Activated CD4-positive, alpha-beta T cell treated with anti-CD3 and anti-CD28 coated beads, Interleukin-2, amount 50 U/mL, for 4 hours (primary cell): ENCODE results near the gene MFSD6L.
"Not testable (repeated sequence)": the region's sequence is repeated elsewhere in the genome, so short reads cannot be mapped to it uniquely, and the experiment has no call there.

Source experiments
- DNase-seq, 2 experiments: peaks; one replicate each; pipeline ENCODE4 v3.0.0-alpha.2; 2020

Gene MFSD6L

DNA sequence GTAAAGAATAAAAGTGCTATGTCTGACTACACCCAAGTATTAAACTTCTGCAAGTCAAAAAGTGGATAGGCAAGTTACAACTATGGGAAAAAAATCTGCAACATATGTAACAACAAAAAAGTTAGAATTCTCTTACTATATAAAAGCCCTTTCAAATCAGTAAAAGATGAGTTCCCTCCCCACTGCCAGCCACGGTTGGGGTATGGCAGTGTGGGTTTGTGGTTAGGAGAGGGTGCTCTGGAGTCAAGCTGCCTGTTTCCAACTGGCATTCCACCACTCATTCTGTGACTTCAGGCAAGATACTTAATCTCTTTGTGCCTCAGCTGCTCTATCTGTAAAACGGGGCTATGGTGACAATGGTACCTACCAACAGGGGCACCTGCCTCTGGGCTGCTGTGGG lies 26.6 kb upstream of the MFSD6L start:
- no peak for DNase-seq

- no peak for DNase-seq
Observed at GRCh38 chr17:8823279-8823678, 24.1 kb upstream of the MFSD6L start.

DNA sequence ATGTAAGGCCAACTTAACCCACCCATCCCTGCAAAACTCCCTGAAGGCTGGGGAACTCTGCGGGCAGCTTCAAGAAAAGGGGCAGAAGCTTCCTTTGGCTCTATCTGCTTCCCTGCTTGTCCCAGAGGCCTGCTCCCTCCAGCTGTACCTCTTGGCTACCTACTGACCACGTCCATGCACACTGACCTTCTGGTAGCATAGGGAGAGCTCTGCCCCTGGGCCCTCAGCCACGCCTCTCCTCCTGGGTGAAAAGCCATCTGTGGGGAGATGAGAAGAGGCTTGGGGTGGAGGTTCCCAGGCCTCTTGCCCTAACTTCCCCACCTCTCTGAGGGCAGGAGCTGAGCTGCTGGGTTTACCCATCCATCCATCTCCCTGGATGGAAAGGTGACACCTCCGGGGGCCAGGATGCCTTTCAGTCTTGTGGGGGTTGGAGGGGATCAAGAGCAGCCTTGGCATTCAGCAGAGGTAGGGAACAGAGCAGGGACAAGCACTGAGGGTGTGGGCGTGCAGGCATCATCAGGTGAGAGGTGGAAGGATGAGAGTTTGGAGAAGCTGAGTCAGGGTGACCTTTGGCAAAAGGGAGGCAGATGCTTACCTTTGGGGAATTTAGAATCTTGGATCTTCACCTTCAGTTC lies 23.4 kb upstream of the MFSD6L start:
- no peak for DNase-seq

GRCh38 chr17:8821446-8822105 lies 22.4 kb upstream of the MFSD6L start:
- no peak for DNase-seq

- no peak for DNase-seq
Observed at GRCh38 chr17:8820311-8821010, 21.3 kb upstream of the MFSD6L start.

DNA sequence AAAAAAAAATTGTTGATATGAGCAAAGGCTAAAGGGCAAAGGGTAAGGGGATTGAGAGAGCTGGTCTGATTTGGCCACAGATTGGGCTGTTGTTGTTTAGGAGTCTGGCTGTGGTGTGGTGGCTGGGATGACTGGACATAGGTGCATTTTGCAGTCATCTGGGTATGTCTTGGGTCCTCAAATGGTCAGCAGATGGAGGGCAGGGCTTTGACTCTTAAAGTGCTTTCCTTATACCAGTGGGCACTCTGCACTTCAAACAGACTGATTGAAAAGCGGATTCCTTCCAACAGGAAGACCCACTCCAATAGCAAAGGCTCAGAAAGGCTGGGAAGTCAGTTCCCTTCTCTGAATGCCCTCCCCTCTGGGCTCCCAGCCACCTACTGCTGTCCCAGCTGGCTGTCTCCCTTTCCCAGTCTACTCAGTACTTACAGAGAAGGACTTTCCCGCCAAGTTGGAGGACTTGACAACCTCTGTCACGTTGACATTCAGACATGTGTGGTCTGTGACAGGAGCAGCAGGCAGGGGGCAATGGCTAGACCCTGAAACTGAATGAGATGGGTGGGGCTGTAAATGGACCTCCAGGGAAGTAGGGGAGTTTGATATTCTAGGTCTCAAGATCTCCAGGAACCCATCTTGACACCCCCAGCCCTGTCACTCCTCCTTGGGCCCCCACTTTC lies 19.6 kb upstream of the MFSD6L start:
- DNase-seq = no peak

- DNase-seq = no peak
Observed at GRCh38 chr17:8818047-8818446, 18.9 kb upstream of the MFSD6L start.

DNA sequence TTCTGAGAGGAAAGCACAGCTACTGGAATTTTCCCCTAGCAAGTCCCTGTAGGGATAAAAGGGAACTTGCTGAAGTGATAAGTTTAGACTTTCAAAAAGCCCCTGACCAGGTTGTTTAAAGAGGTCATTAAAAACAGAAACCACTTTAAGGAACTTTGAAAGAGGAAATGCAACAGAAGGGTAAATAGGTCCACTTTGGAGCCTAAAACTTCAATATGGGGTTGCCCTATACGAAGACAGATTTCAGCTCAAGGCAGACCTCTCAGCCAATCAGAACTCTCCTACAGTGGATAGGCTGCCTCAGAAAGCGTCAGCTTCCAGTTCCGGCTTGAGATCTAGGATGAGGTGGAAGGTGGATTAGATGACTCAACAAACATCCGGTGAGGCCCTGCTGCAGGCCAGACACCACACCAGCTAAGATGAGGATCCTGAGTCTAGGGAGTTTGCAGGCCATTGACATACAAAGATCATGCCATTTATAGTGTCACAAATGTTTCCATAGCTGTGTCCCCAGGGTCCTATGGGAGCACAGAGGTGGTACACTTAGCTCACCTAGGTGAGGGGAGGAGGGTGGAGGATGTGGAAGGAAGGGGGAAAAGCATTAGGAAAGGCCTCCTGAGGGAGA lies 7.9 kb upstream of the MFSD6L start:
- no peak for DNase-seq

- no peak for DNase-seq
Observed at GRCh38 chr17:8806253-8806925, 7.2 kb upstream of the MFSD6L start.

DNA sequence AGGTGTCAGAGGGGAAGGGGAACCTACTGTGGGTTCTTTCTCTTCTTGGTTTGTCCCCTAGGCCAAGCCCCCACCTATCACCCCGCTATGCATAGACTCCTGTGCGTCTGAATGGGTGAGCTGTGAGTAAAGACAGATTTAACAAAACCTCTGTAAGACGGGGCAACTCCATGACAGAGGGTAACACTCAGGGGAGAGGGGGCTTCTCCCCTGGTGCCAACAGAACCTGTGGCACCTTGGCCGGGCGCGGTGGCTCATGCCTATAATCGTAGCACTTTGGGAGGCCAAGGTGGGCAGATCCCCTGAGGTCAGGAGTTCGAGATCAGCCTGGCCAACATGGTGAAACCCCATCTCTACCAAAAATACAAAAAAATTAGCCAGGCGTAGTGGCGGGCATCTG lies 6.2 kb upstream of the MFSD6L start:
- not testable (repeated sequence) for DNase-seq

GRCh38 chr17:8803531-8804420 lies 4.6 kb upstream of the MFSD6L start:
- no peak for DNase-seq

GRCh38 chr17:8801135-8801840 lies 2.1 kb upstream of the MFSD6L start:
- DNase-seq = no peak

DNA sequence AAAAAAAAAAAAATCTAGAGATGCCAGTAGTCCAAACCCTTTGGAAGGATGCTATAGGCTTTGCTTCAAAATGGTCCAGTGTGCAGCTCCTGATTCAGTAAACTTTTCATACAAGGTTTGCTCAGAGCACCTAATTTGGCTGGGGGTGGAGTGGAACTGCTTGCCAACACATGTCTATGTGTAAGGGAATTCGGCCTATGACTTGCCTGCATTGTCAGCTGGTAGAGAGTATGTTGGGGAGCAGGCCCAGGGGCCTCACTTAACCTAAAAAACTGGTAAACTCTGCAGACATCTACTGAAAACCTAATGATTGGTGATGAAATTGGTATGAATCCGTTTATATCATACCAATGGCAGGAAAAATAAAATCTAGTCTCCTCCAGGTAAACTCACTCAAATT lies 1.5 kb upstream of the MFSD6L start:
- no peak for DNase-seq

DNA sequence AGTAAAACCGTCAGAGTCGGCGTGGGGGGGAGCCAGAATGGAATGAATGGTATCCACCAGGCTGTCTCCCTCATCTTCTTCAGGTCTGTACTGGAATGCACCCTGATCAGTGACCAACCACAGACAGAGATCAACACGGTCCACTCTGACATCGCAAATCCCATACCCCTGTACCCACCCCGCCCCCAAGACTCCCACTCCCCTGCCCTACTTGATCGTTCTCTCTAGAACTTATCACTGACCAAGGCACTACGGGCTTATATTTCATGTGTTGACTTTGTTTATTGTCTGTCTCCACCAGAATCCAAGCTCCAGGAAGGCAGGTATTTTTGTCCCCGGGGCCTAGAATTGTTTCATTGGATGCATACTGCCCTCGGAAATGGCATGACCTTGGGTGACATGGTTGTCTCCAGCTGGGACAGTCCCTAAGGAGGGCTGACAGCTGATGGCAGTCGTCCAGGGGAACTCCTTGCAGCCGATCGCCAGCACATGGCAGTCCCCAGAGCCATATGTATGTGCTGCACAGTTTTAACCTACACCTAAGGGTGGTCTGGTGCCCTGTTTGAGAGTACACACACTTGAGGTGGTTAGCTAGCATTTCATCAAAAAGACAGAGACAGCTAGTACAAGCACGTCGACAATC lies 526 bp upstream of the MFSD6L start:
- DNase-seq = no peak

GRCh38 chr17:8798176-8798845 lies 854 bp downstream of the MFSD6L start:
- DNase-seq = no peak

DNA sequence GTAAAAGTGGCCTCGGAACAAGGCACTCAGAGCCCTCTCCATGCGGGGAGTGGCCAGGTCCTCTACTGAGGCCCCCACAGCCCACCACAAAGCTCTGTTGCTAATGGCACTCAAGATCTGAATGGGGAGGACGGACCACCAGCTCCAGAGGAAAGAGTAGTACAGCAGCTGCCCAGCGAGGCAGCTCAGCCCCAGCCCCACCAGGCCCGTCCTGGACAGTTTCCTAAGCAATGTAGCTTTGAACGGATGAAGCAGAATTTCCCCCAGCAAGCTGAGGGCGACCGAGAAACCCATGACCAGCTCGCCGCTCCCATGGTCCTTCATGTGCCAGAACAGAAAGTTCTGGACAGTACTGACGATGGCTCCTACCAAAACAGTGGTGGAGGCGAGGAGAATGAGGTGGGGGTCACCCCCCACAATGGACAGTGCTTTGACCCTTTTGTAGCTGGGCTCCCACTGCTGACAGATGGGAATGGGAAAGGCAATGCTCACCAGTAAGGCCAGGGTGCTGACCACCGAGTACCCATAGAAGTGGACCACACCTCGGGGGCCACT lies 1.5 kb downstream of the MFSD6L start:
- no peak for DNase-seq

DNA sequence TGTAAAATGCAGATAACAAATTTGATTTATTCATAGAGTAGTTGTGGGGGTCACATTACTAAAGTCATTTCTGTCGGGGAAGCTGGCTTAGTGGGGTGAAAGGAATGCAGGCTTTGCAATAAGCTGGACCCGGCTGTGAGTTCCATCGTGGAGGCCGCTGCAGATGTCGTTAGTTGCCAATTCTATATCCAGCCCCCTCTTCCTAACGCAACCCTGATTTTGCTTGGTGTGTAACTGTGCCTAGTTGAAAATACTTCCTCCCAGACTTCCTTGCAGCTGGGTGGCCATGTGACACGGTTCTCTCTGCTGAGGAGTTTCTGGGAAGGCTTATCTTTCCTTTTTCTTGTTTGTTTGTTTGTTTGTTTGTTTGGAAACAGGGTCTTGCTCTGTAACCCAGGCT lies 4.5 kb downstream of the MFSD6L start:
- no peak for DNase-seq

DNA sequence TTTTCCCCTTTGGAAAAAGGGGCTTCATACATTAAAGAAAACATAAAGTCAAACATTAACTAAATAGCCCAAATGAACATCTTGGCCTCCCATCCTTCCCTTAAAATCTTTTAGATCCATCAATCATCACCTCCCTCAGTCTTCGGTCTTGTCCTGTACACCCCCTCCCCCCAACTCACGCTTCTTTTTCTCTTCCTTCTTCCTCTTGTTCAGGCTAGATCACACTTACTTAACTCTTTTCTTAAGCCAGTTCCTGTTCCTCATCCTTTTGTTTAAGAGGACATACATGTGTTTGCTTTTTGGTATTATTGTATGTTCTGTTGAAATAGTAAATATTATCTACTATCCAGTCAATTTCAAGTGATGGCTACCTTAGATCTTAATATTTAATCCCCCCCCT lies 5.5 kb downstream of the MFSD6L start:
- no peak for DNase-seq

- no peak for DNase-seq
Observed at GRCh38 chr17:8792646-8793045, 6.5 kb downstream of the MFSD6L start.

DNA sequence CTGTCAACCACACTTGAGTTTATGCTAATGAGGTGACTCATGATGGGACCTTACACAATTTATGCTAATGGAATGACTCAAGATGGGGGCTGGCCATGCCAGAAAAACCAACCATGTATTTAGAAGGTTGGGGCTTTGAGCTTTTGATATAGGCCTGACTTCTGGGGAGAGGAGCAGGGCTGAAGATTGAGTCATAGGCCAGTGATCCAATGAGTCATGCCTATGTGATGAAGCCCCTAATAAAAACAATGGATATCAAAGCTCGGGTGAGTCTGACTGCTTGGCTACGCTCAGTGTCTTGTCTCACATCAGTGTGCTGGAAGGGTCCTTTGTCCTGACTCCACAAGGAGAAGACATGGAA lies 7.3 kb downstream of the MFSD6L start:
- no peak for DNase-seq
